GM21390 (cell line): ENCODE results near the gene USP3.

ENCODE experiments used
- ATAC-seq: cut with Tn5 transposase; IDR thresholded peaks from one replicate; pipeline ENCODE4 v1.9.1; 2021; ENCODE audit not compliant: unreplicated experiment

The USP3 gene

GRCh38 chr15:63504247-63504978 lies at the start of gene USP3:
Gene USP3 (plus strand): TSS chr15:63504593. CDS start chr15:63504740, 147 bp downstream.
- peak; percentile 50 for ATAC-seq

GRCh38 chr15:63456258-63456657 lies 48.1 kb upstream of the USP3 start:
- no peak for ATAC-seq

DNA sequence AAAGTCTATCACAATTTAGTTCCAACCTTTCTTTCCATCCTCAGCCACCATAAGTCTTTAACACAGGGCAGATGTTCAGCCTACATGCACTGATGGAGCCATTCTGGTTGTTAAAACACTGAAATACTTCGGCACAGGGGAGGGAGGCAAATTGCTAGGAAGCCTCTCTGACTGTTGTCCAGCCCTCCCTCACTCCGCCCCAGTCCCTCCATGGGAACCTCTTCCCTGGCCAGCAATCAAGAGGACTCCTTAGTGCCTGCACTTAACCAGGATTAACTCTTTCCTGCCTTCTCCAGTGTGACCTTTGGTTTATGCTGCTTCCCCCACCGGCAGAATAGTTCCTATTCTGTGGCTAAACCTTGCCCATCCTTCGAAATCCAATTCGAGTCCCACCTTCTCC lies 47.0 kb upstream of the USP3 start:
- ATAC-seq = no peak

GRCh38 chr15:63458026-63458425 lies 46.4 kb upstream of the USP3 start:
- no peak for ATAC-seq

DNA sequence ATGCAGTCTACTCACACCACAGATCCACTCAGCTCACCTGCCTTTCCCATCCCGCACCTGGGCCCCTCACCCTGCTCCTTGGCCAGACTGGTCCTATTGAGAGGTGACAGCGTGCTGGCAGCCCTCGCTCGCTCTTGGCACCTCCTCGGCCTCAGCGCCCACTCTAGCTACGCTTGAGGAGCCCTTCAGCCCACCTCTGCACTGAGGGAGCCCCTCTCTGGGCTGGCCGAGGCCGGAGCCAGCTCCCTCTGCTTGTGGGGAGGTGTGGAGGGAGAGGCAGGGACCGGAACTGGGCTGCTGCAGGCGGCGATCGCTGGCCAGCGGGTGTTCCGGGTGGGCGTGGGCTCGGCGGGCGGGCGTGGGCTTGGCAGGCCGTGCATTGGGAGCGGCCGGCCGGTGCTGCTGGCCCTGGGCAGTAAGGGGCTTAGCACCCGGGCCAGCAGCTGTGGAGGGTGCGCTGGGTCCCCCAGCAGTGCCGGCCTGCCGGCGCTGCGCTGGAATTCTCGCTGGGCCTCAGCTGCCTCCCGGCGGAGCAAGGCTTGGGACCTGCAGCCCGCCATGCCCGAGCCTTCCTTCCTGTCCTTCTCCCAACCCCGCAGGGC lies 45.5 kb upstream of the USP3 start:
- ATAC-seq = no peak

DNA sequence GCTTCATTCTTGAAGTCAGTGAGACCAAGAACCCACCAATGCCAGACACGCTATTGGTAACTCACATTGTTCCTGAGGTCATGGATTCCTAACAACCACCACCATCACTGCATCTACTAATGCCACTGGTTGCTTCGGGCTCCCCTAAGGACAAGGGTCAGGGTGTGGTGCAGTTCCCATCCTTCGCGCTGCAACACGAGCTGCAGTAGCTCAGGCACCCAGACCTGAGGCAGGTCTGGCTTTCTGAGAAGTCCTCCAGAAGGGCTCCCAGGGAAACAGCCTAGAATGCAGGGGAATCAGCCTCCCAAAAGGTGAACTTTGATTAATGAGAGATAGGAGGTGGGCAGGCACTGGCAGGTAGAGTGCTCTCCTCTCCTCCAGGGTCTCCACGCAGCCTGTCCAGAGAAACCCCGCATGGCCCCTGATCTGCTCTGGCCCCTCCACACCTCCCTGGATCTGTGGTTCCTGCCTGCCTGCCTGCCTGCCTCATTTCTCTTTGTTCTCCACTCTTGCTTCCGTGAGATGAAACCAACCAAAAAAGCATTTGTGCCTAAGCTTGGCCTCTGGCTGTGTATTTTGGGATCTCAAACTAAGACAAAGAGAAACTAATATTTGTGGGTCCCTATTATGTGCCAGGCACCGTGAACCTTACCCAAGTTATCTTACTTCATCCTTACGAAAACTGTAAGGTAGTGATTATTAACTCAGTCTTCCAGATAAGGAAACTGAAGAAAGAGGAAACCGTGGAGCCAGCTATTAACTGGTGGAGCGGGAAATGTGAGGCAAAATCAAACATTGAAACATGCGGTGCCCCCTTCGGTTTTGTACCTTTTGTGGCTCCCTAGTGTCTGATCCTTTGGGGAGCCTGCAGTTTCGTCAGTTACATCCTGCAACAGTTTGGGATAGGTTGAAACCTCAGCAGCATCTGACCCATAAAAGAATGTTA lies 43.9 kb upstream of the USP3 start:
- no peak for ATAC-seq

GRCh38 chr15:63461230-63461985 lies 43.0 kb upstream of the USP3 start:
- no peak for ATAC-seq

DNA sequence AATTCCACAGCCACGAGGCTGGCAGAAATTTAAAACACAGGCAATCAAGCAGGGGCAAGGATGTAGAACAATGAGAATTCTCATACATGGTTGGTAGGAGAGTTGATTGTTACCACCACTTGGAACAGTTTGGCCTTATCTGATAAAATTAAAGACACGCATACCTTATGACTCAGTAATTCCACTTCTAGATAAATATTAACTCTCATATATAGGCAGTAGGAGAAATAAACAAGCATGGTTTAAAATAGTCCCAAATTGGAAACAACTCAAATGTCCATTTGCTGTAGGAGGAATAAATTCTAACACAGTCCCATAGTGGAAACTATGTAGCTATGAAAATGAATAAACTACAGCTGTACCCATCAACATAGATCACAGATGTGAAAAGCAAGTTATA lies 42.3 kb upstream of the USP3 start:
- ATAC-seq = no peak

DNA sequence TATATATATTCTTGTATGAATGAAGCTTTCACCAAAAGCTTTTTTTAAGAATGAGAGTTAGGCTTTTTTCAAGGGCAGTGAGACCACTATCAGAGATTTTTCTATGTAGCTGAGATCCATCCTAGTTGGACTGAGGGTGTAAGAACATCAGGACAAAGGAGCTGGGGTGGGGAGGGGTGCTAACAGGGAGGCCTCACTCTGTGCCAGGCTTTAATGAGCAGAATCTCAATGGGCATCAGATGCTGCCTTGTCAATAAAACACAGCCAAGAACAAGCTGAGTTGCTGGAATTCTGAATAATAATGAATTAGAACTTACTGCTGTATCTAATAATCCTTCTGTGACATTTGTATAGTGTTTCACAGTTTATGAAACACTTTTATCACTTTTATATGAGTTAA lies 41.4 kb upstream of the USP3 start:
- no peak for ATAC-seq

DNA sequence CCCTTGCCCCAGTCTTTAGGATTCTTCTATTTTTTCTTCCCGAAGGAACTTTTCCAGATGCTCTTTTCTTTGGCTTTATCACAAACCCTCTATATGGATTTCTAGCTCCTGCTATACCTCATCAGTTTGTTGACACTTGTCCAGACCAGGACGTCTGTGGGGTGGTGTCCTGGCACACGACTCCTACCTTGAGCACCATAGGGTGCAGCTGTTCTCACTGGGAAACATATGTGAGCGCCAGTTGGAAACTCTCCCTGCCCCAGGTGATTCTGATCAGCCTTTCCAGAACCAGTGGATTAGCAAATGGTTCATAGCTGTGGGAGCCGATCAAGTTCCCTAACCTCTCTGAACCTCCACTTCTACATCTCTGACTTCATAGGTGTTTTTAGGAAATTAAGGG lies 40.6 kb upstream of the USP3 start:
- no peak for ATAC-seq

DNA sequence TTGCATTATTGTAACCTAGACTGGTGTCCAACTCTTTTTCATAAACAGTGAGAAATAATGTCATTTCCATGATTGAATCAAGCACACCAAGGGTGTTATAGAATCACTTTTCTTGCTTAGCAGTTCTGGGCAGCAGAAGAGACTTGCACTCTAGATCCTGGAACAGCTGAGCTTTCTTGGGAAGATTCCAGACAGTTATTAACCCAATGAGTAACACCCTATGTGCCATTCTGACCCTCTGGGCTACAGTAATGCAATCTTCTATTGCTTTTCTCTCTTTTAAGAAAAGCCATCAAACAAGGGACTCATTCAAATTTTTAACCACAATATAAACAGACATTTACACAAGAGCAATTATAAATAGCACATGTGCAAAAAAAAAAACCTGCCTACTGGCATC lies 39.3 kb upstream of the USP3 start:
- no peak for ATAC-seq

DNA sequence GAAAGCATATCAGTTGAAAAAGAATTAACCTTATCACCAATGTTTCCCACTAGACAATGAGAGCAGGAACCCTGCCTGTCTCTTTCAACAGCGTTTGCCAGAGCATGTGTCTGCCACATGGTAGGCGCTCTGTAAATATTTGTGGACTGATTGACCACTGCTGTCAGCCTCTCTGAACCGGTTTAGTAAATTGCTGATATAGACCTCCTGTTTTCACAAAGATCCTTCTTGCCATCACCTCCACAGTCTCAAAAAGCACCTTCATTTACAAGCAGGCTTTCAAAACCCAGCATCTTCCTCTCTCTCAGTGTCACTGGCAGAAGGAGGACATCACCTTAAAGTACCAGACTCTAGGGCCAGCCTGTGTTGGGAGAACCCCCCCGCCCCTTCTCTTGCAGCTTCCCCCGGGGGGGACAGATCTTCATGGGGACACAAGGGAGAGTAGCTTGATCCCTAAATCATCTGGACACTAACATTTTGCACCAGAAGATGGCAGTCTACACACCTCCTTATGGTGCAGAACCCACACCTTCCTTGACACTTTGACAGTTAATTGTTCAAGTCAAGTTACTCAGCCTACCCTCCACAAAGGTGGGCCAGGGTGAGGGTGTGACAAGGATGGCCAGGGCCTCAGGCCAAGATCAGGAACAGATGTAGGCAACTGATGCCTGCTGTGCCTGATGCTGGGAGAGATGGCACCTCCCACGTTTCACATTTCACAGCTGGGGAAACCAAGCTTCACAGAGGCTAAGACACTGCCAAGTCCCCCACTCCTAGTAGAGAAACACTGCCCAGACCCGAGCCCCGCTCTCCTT lies 37.8 kb upstream of the USP3 start:
- ATAC-seq = no peak

GRCh38 chr15:63469190-63469589 lies 35.2 kb upstream of the USP3 start:
- ATAC-seq = no peak

- no peak for ATAC-seq
These were observed 34.4 kb upstream of the USP3 start for GRCh38 chr15:63469984-63470383.

- ATAC-seq = no peak
These were observed 31.2 kb upstream of the USP3 start for GRCh38 chr15:63473007-63473748.

GRCh38 chr15:63473749-63473998 lies 30.7 kb upstream of the USP3 start:
- peak; percentile 8 for ATAC-seq

DNA sequence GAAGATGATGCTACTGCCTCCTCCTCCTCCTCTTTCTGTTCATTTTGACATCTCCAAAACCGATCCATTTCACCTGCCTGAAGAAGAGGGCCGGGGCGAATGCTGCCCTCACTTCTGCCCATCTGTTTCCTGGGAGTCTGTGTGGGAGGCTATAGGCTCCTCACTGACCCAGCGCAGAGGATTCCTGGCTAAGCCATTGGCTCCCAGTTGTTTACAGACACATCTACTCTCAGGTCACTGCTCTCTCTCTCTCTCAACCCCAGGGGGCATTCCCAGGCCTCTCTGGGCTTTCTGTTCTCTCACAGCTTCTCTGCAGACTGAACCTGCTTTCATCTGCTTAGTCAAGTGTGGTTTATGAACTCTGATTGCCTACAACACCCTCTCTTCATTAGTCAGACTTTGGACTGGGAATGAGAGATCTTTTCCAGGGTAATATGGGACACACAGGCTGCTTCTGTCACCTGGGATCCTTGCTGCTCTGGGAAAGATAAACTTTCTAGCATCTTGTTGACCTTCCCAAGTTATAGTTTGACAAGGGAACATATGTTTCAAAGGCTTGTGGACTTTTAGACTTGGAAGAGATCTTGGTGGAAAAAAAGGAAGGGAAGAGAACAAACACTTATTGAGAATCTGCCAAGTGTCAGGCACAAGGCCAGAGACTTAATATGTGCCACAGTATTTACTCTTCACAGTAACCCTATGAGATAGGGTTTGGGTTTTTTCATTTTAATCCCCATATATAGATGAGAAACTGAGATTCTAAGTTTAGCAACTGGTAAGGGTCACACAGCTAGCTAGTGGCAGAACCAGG lies 30.2 kb upstream of the USP3 start:
- ATAC-seq = peak; percentile 51

DNA sequence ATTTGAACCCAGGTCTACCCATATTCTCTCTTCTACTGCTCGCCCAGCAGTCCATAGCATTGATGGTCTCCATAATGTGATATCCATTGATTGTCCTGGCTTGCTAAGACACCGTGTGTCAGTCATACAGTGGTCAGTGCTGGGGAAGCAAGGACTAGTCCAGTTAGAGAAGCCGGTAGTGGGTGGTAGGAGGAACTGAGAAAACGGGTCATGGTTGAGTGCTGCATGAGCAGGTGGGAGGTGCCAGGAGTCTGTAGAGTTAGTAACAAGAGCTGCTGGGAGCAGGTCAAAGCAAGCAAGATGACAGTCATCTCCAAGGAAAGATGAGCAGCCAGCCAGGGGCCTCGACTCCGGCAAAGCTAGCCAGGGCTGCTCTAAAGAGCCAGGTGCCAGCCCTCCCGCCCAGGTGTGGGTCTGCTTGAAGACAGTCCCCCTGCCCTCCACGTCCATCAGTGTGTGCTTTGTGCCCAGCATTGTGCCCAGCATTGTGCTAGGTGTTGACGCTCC lies 29.5 kb upstream of the USP3 start:
- peak; percentile 61 for ATAC-seq

DNA sequence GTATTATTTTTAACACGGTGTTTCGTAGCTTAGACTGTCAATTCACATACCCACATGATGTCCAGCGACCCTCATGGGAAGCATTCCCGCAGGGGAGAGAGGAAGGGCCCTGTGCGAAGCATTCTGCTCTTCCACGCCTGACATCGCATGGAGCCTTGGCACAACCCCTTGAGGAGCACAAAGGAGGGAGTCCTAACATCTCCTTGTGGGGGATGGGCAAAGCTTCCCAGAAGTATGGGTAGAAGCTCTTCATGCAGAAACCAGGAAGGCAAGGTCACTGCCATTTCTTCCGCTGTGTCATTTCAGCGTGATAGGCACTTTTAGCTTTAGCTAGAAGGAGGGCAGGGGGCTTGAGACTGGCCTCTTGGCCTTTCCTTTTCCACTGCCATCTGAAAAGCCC lies 28.7 kb upstream of the USP3 start:
- ATAC-seq = no peak
